HepG2 (cell line): ENCODE data around the gene PSRC1. TPM values are rescaled to one million over a fixed set of nuclear protein-coding genes. Genes with fewer than 3 reads are reported as not detected.

Experiments
- AKNA ChIP-seq: sonication (generic); formaldehyde crosslinking; IDR thresholded peaks from 2 replicates; pipeline ENCODE4 v1.4.0; 2020; ENCODE audit warnings: missing genetic modification reagents, borderline replicate concordance
- FOXJ3 ChIP-seq: sonication (generic); formaldehyde crosslinking; IDR thresholded peaks from 2 replicates; pipeline ENCODE4 v1.4.0; 2020; ENCODE audit warnings: missing genetic modification reagents, mild to moderate bottlenecking, borderline replicate concordance
- GFI1 ChIP-seq: sonication (generic); formaldehyde crosslinking; IDR thresholded peaks from 2 replicates; pipeline ENCODE4 v1.5.0; 2020; ENCODE audit warnings: missing genetic modification reagents, mild to moderate bottlenecking, borderline replicate concordance
- HNRNPK ChIP-seq: fragments of 200-400 bp; formaldehyde crosslinking; IDR thresholded peaks from 2 replicates; pipeline ENCODE4 v1.6.1; 2018; ENCODE audit warnings: low read length, low read depth, moderate library complexity, mild to moderate bottlenecking; ENCODE audit not compliant: poor library complexity, severe bottlenecking
- KMT2A ChIP-seq: sonication (generic); formaldehyde crosslinking; IDR thresholded peaks from 2 replicates; pipeline ENCODE4 v1.4.0; 2020; ENCODE audit warnings: missing genetic modification reagents
- MAFF ChIP-seq: IDR thresholded peaks from 2 replicates; pipeline ENCODE4 v1.6.1; 2011; ENCODE audit warnings: low read depth, low read length, improper control_type of control experiment
- MTA3 ChIP-seq: sonication (generic); formaldehyde crosslinking; IDR thresholded peaks from 2 replicates; pipeline ENCODE4 v1.4.0; 2020; ENCODE audit warnings: missing genetic modification reagents
- REPIN1 ChIP-seq: sonication (generic); formaldehyde crosslinking; IDR thresholded peaks from 2 replicates; pipeline ENCODE4 v1.8.0; 2022; ENCODE audit warnings: missing genetic modification reagents, low read depth, mild to moderate bottlenecking, borderline replicate concordance
- RXRA ChIP-seq: sonication (generic); formaldehyde crosslinking; IDR thresholded peaks from 2 replicates; pipeline ENCODE4 v1.5.1; 2020; ENCODE audit warnings: missing genetic modification reagents
- TGIF2 ChIP-seq: IDR thresholded peaks from 2 replicates; pipeline ENCODE4 v1.6.1; 2016; ENCODE audit warnings: control low read depth, missing compliant biosample characterization
- THAP8 ChIP-seq: sonication (generic); formaldehyde crosslinking; IDR thresholded peaks from 2 replicates; pipeline ENCODE4 v1.5.1; 2020; ENCODE audit warnings: missing genetic modification reagents, mild to moderate bottlenecking, borderline replicate concordance
- YEATS4 ChIP-seq: sonication (generic); formaldehyde crosslinking; IDR thresholded peaks from 2 replicates; pipeline ENCODE4 v1.4.0; 2020; ENCODE audit warnings: missing genetic modification reagents, borderline replicate concordance
- ZBTB43 ChIP-seq: sonication (generic); formaldehyde crosslinking; conservative IDR thresholded peaks from 2 replicates; pipeline ENCODE4 v1.4.0; 2020; ENCODE audit warnings: missing genetic modification reagents
- ZFP62 ChIP-seq: sonication (generic); formaldehyde crosslinking; IDR thresholded peaks from 2 replicates; pipeline ENCODE4 v1.4.0; 2020; ENCODE audit warnings: missing genetic modification reagents
- ZMYM2 ChIP-seq: sonication (generic); formaldehyde crosslinking; IDR thresholded peaks from 2 replicates; pipeline ENCODE4 v1.8.0; 2022; ENCODE audit warnings: mild to moderate bottlenecking, missing genetic modification reagents
- ZNF124 ChIP-seq: sonication (generic); formaldehyde crosslinking; IDR thresholded peaks from 2 replicates; pipeline ENCODE4 v1.4.0; 2020; ENCODE audit warnings: missing genetic modification reagents
- ZNF232 ChIP-seq: sonication (generic); formaldehyde crosslinking; IDR thresholded peaks from 2 replicates; pipeline ENCODE4 v1.4.0; 2020; ENCODE audit warnings: missing genetic modification reagents, borderline replicate concordance
- ZNF256 ChIP-seq: sonication (generic); formaldehyde crosslinking; conservative IDR thresholded peaks from 2 replicates; pipeline ENCODE4 v1.4.0; 2020; ENCODE audit warnings: missing genetic modification reagents
- ZNF441 ChIP-seq: sonication (generic); formaldehyde crosslinking; IDR thresholded peaks from 2 replicates; pipeline ENCODE4 v1.7.0; 2021; ENCODE audit warnings: missing genetic modification reagents, borderline replicate concordance
- ZNF619 ChIP-seq: sonication (generic); formaldehyde crosslinking; IDR thresholded peaks from 2 replicates; pipeline ENCODE4 v1.4.0; 2020; ENCODE audit warnings: mild to moderate bottlenecking, missing genetic modification reagents
- ZNF644 ChIP-seq: IDR thresholded peaks from 2 replicates; pipeline ENCODE4 v1.6.1; 2016; ENCODE audit warnings: low read depth
- ZNF772 ChIP-seq: sonication (generic); formaldehyde crosslinking; IDR thresholded peaks from 2 replicates; pipeline ENCODE4 v1.5.0; 2020; ENCODE audit warnings: mild to moderate bottlenecking, missing genetic modification reagents
- ZNF780A ChIP-seq: sonication (generic); formaldehyde crosslinking; IDR thresholded peaks from 2 replicates; pipeline ENCODE4 v1.8.0; 2022; ENCODE audit warnings: mild to moderate bottlenecking, missing genetic modification reagents, moderate library complexity
- polyA plus RNA-seq, 8 experiments: library from polyadenylated mRNA; depleted of rRNA in 3 of 8; stranded (reverse) in 7 of 8; unstranded in 1 of 8; fragments of >200 nt; fragmentation: Illumina TruSeq in 4 of 8; extraction: Trizol in 4 of 8; gene quantifications; 2 replicates each; pipeline versions ENCODE4 v1.2.1 to v1.2.3, GENCODE V29; 2011 to 2016; ENCODE audit warnings: low read depth in 4 of 8, missing spikeins in 1 of 8, mixed read lengths in 1 of 8; ENCODE audit not compliant: insufficient read depth in 1 of 8
- total RNA-seq, 5 experiments: library from RNA; depleted of rRNA; stranded (reverse); fragments of >200 nt; fragmentation: Illumina TruSeq; extraction: Trizol; gene quantifications; 2 replicates each; pipeline ENCODE4 v1.2.3, GENCODE V29; 2016; ENCODE audit warnings: low read depth in 1 of 5

PSRC1 gene
- total and polyA plus RNA-seq, 2 of the 13 experiments (the other 11 are each of a cell fraction or from before 2014, with no cell fraction given), result 28.6 to 30.3 TPM

DNA sequence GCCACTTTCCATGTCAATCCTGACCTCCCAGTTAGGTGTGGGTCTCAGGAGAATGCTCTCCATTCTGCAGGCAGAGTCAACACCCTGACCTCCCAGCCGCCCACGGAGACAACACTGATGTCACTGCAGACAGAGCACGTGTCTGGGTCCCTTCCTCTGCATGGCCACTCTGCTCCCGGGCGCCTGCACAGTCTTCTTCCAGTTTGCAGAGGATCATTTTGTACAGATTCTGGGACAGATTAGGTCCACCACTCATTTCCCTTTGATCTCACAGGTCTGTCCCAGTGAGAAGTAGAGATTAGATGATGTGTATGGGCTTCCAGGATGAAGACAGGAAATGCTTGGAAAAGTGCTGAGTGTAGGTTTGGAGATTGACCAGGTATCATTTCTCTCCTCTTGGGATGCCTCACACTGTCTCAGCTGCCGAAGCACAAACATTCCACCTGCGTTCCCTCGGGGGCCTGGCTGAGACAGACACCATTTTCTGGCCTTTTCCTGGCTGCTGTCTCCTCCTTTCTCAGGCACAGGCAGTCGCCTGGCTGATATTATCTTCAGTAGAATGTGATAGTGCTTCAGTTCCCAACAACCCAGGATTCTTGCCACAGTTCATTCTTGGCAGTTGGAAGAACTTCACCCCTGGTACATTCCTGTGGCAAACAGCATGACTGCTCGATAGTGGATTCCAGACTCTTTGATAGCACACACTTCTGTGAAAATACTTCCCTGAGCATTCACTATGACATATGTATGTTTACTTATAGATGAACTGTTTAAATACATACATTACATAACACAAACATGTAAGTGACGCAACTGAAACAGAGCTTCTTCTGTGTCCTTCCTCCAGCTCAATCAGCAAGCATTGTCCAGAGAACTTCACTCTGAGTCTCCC, 16.0 kb upstream of the PSRC1 start (continued):
- TF ChIP-seq ZNF232 (CRISPR knock-in tag) (peak; percentile 94; the same call in 1 of the 2 replicates), ZNF124 (CRISPR knock-in tag) (peak; percentile 38; the same call in 1 of the 2 replicates), ZNF772 (CRISPR knock-in tag) (no peak; the same call in 1 of the 2 replicates), MAFF (0 out of 2 replicates have a peak, but pooled peaks have one; percentile 24), MTA3 (CRISPR knock-in tag) (no peak), YEATS4 (CRISPR knock-in tag) (no peak), ZNF441 (CRISPR knock-in tag) (peak; percentile 84; the same call in 1 of the 2 replicates), HNRNPK (no peak), KMT2A (CRISPR knock-in tag) (no peak), GFI1 (CRISPR knock-in tag) (peak; percentile 73), ZNF780A (CRISPR knock-in tag) (no peak), AKNA (CRISPR knock-in tag) (no peak), TGIF2 (CRISPR knock-in tag) (peak; percentile 88; the same call in 1 of the 2 replicates), FOXJ3 (CRISPR knock-in tag) (peak; percentile 97), ZNF619 (CRISPR knock-in tag) (no peak; the same call in 1 of the 2 replicates), ZMYM2 (CRISPR knock-in tag) (no peak), ZBTB43 (peak; percentile 77; the same call in 1 of the 2 replicates), RXRA (CRISPR knock-in tag) (peak; percentile 66; the same call in 1 of the 2 replicates), REPIN1 (peak; percentile 74), ZNF644 (CRISPR knock-in tag) (0 out of 2 replicates have a peak, but pooled peaks have one; percentile 14), ZFP62 (no peak), ZNF256 (CRISPR knock-in tag) (no peak), THAP8 (CRISPR knock-in tag) (no peak)
